PC-3 (cell line): ENCODE results near the gene WDFY4.

Experiments
- CTCF ChIP-seq: fragments of 300-600 bp; sonication (generic); conservative IDR thresholded peaks from 2 replicates; pipeline ENCODE4 v1.5.1; 2017; ENCODE audit warnings: antibody characterized with exemption, low read depth, mild to moderate bottlenecking, low read length
- EZH2 ChIP-seq: fragments of 300-600 bp; sonication (generic); IDR thresholded peaks from one replicate; pipeline ENCODE4 v1.6.1; 2017; ENCODE audit warnings: antibody characterized with exemption, mild to moderate bottlenecking, low read length; ENCODE audit not compliant: unreplicated experiment

GRCh38 chr10:48872234-48872633 is 187.6 kb downstream of the WDFY4 start:
- TF ChIP-seq CTCF (no peak), EZH2 (no peak)
